Neural cell (in vitro differentiated cells): Measurements from ENCODE around the gene PPP1R36.
"Not testable (repeated sequence)": the region's sequence is repeated elsewhere in the genome, so short reads cannot be mapped to it uniquely, and the experiment has no call there.

Experiments used
- POLR2AphosphoS5 ChIP-seq: IDR thresholded peaks from 2 replicates; pipeline ENCODE4 v1.6.1; 2012
- RAD21 ChIP-seq: fragments of 450-650 bp; conservative IDR thresholded peaks from 2 replicates; pipeline ENCODE4 v1.6.1; 2014; ENCODE audit warnings: antibody characterized with exemption, mild to moderate bottlenecking, moderate library complexity

GRCh38 chr14:64631222-64631621 is 81.5 kb downstream of the PPP1R36 start:
- not testable (repeated sequence) for TF ChIP-seq POLR2AphosphoS5, RAD21
